GM18951 (cell line): ENCODE measurements around the gene COX14.
A peak's percentile ranks its signal among the peaks of the same experiment; 100 is the strongest.

Experiments used
- POLR2A ChIP-seq: IDR thresholded peaks from 4 replicates; pipeline ENCODE4 v1.6.1; 2011; ENCODE audit warnings: mild to moderate bottlenecking; ENCODE audit not compliant: insufficient read length, insufficient read depth; ENCODE audit errors: extremely low read depth
- in situ Hi-C: fragments of 300-500 bp; cut with MboI; formaldehyde crosslinking; loops from one replicate; pipeline ENCODE4 v1.12.0; 2022; ENCODE audit warnings: low sequenced_read_pairs, mixed read lengths, inconsistent platforms; ENCODE audit not compliant: unreplicated experiment

The COX14 gene

DNA sequence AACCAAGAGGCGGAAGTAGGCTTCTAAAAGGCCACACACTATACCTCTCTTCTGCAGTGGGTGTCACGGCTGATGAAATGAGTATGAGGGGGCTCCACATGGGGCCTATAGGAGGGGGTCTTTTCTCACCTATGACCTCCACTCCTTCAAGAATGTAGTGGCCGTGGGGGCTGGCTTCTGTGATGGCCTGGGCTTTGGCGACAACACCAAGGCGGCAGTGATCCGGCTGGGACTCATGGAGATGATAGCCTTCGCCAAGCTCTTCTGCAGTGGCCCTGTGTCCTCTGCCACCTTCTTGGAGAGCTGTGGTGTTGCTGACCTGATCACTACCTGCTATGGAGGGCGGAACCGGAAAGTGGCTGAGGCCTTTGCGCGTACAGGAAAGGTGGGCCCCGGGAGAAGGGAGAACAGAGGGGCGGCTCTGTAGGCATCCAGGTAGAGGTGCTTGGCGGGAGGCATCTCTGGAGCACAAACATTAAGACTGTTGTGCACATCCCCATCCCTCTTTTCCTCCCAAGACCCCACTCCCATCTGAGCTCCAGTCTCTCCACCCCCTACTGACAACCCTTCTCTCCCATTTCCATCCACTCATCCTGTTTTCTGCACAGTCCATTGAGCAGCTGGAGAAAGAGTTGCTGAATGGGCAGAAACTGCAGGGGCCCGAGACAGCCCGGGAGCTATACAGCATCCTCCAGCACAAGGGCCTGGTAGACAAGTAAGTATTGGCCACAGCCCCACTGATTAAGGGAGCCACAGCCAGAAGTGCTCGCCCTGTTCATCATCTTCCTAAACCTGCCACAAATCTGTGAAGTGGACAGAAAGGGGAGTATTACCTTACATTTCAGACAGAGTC is 4.4 kb upstream of the COX14 start:
- in situ Hi-C loops = no loop called here
- no peak for TF ChIP-seq POLR2A

DNA sequence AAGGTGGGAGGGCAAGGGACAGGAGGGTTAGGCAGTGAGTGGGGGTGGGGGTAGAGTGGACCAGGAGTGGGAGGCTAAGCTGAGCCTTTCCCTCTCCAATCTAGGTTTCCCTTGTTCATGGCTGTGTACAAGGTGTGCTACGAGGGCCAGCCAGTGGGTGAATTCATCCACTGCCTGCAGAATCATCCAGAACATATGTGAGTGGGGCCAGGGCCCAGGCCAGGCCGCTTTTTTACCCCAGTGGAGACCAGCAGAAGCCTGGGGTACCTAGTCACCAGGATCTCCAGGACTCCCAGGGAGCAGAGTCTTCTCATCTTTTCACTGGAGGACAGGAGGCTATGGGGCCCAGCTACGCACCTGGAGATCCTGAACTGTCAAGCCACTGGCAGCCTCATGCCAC is 2.7 kb upstream of the COX14 start:
- in situ Hi-C loops = no loop called here
- no peak for TF ChIP-seq POLR2A

DNA sequence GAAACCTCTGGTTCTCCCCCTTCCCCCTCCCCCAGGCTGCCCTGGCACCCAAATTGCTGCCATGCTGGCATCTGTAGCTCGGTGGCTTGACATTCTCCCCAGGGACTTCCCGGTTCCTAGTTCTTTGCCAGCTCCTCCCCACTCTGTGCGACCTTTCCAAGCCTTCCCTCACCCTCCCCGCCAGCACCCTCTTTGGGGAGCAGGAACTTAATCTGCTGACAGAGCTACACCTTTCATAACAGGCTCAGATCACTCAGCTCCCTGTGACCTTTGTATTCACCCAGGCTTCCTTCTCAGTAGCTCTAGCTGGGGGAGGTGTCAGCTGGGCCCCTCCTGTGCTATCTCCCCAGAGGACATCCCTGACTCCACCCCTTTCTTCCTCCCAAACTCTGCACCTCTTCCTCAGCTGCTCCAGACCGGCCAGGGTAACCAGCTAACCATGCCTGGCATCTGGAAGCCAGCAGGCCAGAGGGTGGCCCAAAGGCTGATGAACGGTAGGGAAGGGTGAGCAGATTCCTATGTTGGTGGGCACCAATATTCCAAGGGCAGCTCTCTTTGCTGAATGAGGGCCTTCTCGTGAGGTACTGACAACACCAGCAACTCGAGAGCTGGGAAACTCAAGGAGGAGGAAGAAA is 1.8 kb upstream of the COX14 start:
- in situ Hi-C loops = no loop called here
- TF ChIP-seq POLR2A = peak; percentile 28

DNA sequence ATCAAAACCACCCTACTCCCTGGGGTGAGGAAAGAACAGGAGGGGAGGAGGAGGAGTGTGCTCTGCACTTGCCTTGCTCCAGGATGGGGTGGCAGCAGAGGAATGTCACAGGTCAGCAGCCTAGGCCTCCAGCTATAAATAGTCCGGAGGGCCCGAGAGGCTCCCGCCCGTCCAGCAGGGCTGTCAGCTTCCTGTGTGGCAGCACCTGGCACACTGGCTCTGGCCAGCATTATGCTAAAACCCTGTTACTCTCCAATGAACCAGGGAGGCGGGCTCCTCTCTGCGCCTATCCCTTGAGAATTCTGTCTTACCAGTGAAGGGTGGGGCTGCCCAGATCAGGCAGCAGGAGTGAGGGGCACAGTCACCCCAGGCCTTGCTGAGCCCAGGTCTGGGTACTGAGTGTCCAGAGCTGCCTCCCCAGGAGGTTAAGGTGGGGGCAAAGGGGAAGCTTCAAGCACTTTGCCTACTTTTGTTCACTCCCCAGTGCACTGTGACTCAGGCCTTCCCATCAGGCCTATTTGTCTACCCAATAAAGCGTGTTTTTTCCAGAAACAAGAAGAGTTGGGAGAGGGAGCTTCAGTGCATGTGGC is 1.2 kb upstream of the COX14 start:
- in situ Hi-C loops = no loop called here
- TF ChIP-seq POLR2A = no peak

DNA sequence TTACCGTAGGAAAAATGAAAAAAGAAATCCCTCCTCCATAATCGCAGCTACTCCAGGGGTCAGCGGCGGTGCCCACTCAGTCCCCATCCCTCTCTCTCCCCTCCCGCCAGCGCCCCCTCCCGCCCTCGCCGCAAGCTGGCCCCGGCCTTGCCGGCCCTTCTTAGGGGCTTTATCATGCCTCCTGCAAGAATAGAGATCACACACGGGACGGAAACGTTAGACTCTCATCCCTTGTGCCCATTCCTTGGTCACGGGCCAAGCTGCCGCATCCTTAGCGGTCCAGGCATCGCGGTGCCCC is 692 bp upstream of the COX14 start:
- no peak for TF ChIP-seq POLR2A
- in situ Hi-C loops = no loop called here

DNA sequence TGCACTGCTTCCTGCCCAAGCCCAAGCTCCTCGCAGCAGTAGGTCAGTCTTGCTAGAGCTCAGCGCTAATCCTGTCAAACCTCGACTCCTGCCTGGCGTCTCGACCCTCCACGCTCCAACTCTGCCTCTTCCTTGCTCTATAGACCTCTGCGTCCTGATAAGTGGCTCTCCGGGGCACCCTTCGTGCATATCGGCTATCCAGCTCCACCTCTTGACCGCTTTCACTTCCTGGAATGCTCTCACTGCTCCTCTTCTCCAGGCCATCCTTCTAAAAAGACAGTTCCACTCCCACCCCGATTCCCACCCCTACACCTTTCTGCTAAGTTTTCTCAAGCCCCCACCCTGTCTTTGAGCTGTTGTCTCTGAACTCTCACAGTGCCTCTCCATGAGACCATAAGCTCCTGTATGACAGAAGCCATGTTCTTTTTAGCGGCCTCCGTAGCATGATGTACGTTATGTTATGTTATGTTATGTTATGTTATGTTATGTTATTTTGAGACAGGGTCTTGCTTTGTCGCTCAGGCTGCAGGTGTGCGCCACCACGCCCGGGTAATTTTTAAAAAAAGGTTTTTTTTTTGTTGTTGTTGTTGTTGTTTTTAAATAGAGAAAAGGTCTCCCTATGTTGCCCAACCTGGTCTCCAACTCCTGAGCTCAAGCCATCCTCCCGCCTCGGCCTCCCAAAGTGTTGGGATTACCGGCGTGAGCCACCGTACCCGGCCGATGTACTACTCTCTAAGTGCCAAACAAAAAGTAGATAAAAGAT is 601 bp downstream of the COX14 start:
- in situ Hi-C loops = no loop called here
- TF ChIP-seq POLR2A = no peak

DNA sequence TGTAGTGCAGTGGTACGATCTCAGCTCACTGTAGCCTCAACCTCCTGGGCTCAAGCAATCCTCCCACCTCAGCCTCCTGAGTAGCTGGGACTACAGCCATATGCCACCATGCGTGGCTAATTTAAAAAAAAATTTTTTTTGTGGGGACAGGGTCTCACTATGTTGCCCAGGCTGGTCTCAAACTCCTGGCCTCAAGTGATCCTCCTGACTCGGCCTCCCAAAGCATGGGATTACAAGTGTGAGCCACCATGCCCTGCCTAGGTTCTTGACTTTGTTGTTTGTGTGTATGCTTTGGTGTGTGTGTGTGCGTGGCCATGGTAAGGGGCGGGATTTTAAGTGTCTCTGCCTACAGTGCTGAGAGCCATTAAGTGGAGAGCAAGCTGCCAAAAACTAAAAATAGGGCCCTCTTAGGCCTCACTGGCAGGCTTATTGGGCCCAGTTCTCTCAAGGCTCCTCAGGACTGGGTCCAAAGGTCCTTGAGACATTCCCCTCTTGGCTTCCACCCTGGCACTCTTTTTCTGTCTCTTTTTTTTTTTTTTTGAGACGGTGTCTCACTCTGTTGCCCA is 5.1 kb downstream of the COX14 start:
- TF ChIP-seq POLR2A = no peak
- in situ Hi-C loops = no loop called here

DNA sequence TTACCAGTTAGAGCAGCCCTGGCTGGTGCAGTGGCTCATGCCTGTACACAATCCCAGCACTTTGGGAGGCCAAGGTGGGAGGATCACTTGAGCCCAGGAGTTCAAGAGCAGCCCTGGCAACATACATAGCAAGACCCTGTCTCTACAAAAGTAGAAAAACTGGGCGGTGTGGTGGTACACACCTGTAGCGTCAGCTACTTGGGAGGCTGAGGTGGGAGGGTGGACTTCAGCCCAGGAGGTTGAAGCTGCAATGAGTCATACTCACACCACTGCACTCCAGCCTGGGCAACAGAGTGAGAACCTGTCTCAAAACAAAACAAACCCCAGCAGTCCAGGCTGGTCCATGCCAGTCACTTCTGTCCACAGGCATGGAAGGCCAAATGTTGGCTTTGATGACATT is 7.4 kb downstream of the COX14 start:
- in situ Hi-C loops = no loop called here

DNA sequence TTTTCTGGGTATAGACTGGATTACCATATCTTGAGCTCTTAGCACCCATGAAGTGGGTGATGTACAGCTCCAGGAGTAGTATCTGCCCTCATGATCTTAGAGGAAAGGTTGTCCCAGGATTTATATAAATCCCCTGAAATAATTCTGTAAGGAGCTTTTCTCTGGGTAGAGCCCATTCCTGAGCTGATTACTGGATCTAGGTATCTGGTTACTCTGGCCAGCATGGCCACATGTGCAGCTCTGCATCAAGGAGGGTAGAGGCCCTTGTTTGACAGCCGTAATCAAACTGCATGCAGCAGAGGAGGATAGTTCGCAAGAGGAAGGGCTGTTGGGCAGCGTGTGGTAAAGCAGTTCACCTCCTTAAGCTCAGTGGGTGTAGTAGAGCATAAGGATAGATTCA is 8.5 kb downstream of the COX14 start:
- in situ Hi-C loops = no loop called here
- no peak for TF ChIP-seq POLR2A

More for the DNA sequence above, 7.4 kb downstream of the COX14 start:
- TF ChIP-seq POLR2A = no peak

DNA sequence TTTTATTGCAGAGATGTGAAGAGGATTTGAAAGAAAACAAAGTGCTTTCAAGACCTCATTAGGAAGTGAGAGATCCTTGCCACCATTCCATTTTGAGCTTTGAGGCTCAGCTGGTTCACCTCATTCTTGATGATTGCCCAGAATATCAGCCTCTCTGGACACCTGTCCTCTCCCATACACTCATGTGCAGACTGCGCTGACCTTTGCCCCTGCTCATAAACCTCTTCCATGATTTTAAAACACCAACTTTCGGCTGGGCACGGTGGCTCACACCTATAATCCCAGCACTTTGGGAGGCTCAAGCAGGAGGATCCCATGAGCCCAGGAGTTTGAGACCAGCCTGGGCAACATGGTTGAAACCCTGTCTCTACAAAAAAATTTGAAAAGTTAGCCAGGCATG is 8.9 kb downstream of the COX14 start:
- no peak for TF ChIP-seq POLR2A
- in situ Hi-C loops = no loop called here

DNA sequence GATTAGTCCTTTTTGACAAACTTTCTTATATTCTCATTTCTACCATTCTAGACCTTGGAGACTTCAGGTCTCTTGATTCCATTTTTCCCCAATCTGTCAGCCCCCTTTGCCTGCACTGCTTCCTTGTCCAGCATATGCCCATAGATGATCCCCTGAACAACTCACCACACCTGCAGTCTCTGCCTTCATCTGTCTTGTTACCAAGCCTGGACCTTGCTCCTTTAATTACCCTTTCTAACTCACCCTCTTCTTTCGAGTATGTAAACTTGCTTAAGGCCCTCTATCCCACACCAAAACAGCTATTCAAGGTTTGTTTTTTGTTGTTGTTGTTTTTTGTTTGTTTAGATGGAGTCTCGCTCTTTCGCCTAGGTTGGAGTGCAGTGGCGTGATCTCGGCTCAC is 9.6 kb downstream of the COX14 start:
- TF ChIP-seq POLR2A = no peak
- in situ Hi-C loops = no loop called here

DNA sequence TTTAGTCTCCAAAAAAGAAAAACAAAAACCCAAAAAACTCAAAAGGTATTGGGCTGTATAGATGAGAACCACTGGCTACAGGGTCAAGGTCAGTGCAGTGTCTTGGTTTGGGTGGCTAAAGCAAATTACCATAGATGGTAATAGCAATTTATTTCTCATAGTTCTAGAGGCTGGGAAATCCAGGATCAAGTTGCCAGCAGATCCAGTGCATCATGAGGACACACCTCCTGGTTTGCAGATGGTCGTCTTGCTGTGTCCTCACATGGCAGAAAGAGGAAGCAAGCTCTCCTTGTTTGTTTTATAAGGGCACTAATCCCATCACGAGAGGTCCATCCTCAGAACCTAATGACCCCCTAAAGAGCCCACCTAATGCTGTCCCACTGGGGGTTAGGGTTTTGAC is 11.2 kb downstream of the COX14 start:
- no peak for TF ChIP-seq POLR2A
- in situ Hi-C loops = no loop called here

DNA sequence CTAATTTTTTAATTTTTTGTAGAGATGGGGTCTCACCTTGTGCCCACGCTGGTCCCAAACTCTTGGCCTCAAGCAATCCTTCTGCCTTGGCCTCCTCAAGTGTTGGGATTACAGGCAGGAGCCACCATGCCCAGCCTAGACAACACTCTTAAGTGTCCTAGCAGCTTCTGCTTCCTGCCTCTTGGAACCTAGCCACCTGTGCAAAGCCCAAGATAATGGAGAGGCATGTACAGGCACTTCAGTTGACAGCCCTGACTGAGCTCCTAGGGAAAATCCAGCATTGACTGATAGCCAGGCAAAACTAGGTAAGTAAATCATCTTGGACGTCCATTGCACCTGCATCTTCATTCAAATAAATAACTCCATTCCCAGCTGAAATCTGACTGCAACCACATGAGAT is 15.5 kb downstream of the COX14 start:
- TF ChIP-seq POLR2A = no peak
- in situ Hi-C loops = no loop called here

DNA sequence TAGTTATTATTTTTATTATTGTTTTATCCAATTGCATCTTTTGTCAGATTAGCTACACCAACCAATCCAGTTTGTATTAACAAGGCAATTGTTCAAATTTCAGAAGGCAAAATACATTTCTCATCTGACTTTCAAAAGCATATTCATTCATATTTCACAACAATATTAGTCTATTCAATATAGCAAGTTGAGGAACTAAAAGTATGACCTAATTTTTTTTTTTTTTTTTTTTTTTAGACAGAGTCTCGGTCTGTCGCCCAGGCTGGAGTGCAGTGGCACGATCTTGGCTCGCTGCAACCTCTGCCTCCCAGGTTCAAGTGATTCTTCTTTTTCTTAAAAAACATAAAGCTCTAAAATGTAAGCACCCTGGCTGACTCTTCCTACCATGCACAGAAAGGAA is 17.3 kb downstream of the COX14 start:
- TF ChIP-seq POLR2A = no peak
- in situ Hi-C loops = no loop called here
